Lower leg skin (tissue), 4 donors: ENCODE results near the gene CCDC33. TPM values are rescaled to one million over a fixed set of nuclear protein-coding genes. Genes with fewer than 3 reads are reported as not detected.

Source experiments
- DNase-seq, 2 donors: peaks; one replicate each; pipeline ENCODE4 v3.0.0-alpha.2; 2019; ENCODE audit warnings: low spot score in 2 of 2
- H3K4me3 ChIP-seq: fragments of 200-600 bp; sonication (generic); 2 replicates; pipeline ENCODE4 v1.5.1; 2017; ENCODE audit warnings: mild to moderate bottlenecking, low read depth; ENCODE audit not compliant: poor library complexity, severe bottlenecking
- POLR2A ChIP-seq, 2 donors: fragments of 450-650 bp; IDR thresholded peaks; one replicate each; pipeline ENCODE4 v1.6.1; 2016 to 2017; ENCODE audit warnings: antibody characterized with exemption in 2 of 2, mild to moderate bottlenecking in 1 of 2, moderate library complexity in 1 of 2
- WGBS, 2 donors: methylation state at CpG; one replicate each; pipeline ENCODE4 v1.1.5; 2018; 5-methylcytosine and 5-hydroxymethylcytosine counted together
- intact Hi-C: fragments of 100-400 bp; cut with DNase I; formaldehyde crosslinking; loops from one replicate; pipeline ENCODE4 v1.15.0; 2023; ENCODE audit warnings: low total_unique reads
- total RNA-seq, 4 donors: library from RNA; depleted of rRNA; stranded (reverse); fragments of >200 nt; gene quantifications; one replicate each; pipeline ENCODE4 v1.1.0, GENCODE V29; 2016
- TF ChIP-seq, protein P1 (sequence below), 3 donors: fragments of 450-650 bp; IDR thresholded peaks; one replicate each; pipeline ENCODE4 v1.5.1; 2016; ENCODE audit warnings: antibody characterized with exemption in 3 of 3, mild to moderate bottlenecking in 3 of 3, moderate library complexity in 2 of 3

The CCDC33 gene
- total RNA-seq, 4 donors from 2014 or later: not detected

GRCh38 chr15:74304431-74304830 is 68.3 kb downstream of the CCDC33 start:
- WGBS, 2 donors: 37 to 41% methylated on average over 10 to 12 of the region's 12 CpGs
- DNase-seq: no peak
- H3K4me3 ChIP-seq: no peak overlapping the region
- TF ChIP-seq POLR2A (IDR thresholded peaks at IDR 0.05): no peak
- TF ChIP-seq, protein P1, sequence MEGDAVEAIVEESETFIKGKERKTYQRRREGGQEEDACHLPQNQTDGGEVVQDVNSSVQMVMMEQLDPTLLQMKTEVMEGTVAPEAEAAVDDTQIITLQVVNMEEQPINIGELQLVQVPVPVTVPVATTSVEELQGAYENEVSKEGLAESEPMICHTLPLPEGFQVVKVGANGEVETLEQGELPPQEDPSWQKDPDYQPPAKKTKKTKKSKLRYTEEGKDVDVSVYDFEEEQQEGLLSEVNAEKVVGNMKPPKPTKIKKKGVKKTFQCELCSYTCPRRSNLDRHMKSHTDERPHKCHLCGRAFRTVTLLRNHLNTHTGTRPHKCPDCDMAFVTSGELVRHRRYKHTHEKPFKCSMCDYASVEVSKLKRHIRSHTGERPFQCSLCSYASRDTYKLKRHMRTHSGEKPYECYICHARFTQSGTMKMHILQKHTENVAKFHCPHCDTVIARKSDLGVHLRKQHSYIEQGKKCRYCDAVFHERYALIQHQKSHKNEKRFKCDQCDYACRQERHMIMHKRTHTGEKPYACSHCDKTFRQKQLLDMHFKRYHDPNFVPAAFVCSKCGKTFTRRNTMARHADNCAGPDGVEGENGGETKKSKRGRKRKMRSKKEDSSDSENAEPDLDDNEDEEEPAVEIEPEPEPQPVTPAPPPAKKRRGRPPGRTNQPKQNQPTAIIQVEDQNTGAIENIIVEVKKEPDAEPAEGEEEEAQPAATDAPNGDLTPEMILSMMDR (IDR thresholded peaks at IDR 0.05): no peak
- intact Hi-C loops: loop anchor here (5.0 kb wide), 1 partner anchor 177 kb away; no protein-coding TSS in a partner anchor

GRCh38 chr15:74305687-74306086 is 69.6 kb downstream of the CCDC33 start:
- intact Hi-C loops: no loop called here
- no peak for TF ChIP-seq POLR2A (IDR thresholded peaks at IDR 0.05)
- TF ChIP-seq, protein P1 (IDR thresholded peaks at IDR 0.05): no peak
- DNase-seq: no peak
- H3K4me3 ChIP-seq: no peak overlapping the region
- 81 to 85% methylated on average over 7 of the region's 7 CpGs for WGBS, 2 donors

DNA sequence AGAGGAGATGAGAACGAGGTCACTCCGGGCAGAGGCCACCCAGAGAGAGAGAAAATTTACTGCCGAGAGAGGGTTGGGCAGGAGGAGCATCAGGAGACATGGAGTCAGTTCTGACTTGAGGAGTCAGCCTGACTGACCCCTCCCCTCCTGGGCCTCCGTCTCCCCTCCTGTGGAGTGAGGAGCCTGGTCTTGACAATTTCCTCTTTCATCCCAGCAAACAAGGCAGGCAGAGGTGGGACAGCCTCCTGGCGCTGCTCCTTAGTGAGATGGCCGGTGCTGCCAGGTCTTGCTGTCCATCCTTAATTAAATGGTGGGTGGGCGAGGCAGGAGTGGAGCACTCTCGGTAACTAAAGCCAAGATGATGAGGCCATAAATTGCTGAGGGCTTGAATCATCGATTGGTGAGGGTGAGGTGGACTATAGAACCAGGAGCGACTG is 70.7 kb downstream of the CCDC33 start:
- H3K4me3 ChIP-seq: no peak overlapping the region
- TF ChIP-seq POLR2A (IDR thresholded peaks at IDR 0.05): no peak
- TF ChIP-seq, protein P1 (IDR thresholded peaks at IDR 0.05): no peak
- intact Hi-C loops: no loop called here
- 43% methylated on average over 9 to 10 of the region's 10 CpGs for WGBS, 2 donors
- no peak for DNase-seq

- no peak overlapping the region for H3K4me3 ChIP-seq
- 10 to 14% methylated on average over 19 of the region's 19 CpGs for WGBS, 2 donors
- no peak for DNase-seq
- intact Hi-C loops: no loop called here
- TF ChIP-seq, protein P1 (IDR thresholded peaks at IDR 0.05): no peak
- TF ChIP-seq POLR2A (IDR thresholded peaks at IDR 0.05): no peak
Measured at GRCh38 chr15:74307827-74308811, 72.0 kb downstream of the CCDC33 start.

GRCh38 chr15:74311734-74312444 is 75.8 kb downstream of the CCDC33 start:
- DNase-seq: no peak
- TF ChIP-seq POLR2A (IDR thresholded peaks at IDR 0.05): no peak
- TF ChIP-seq, protein P1 (IDR thresholded peaks at IDR 0.05): no peak
- H3K4me3 ChIP-seq: no peak overlapping the region
- WGBS, 2 donors: 69 to 77% methylated on average over 12 to 13 of the region's 13 CpGs
- intact Hi-C loops: no loop called here
